ENCODE data around the gene AFDN.

DNA sequence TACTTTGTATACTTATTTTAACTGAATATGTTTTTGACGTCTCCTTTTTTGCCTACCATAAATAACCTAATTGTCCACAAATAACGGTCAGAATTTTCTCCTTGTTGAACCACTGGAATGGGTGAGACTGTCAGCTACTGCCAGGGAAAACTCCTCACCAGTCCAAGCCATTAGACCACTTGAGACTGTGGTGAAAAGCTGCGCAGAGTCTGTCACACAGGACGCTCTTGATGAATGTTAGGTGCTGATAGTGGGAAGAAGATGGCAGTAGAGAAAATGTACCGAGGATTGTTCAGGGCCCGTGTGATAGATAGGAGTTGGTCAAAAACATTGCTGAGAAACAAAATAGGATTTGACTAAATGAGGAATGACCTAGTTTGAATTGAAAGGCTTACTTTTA, 95.1 kb downstream of the AFDN start:
- TF ChIP-seq, protein P1, sequence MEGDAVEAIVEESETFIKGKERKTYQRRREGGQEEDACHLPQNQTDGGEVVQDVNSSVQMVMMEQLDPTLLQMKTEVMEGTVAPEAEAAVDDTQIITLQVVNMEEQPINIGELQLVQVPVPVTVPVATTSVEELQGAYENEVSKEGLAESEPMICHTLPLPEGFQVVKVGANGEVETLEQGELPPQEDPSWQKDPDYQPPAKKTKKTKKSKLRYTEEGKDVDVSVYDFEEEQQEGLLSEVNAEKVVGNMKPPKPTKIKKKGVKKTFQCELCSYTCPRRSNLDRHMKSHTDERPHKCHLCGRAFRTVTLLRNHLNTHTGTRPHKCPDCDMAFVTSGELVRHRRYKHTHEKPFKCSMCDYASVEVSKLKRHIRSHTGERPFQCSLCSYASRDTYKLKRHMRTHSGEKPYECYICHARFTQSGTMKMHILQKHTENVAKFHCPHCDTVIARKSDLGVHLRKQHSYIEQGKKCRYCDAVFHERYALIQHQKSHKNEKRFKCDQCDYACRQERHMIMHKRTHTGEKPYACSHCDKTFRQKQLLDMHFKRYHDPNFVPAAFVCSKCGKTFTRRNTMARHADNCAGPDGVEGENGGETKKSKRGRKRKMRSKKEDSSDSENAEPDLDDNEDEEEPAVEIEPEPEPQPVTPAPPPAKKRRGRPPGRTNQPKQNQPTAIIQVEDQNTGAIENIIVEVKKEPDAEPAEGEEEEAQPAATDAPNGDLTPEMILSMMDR (IDR thresholded peaks at IDR 0.05; ENCODE audit: poor library complexity), result no peak
- no peak for TF ChIP-seq EZH2phosphoT487 (IDR thresholded peaks at IDR 0.05; ENCODE audit: low read depth, severe bottlenecking, unreplicated experiment)
